Astrocyte (in vitro differentiated cells and primary cell): ENCODE results near the gene ADARB2. TPM values are rescaled to one million over a fixed set of nuclear protein-coding genes. Genes with fewer than 3 reads are reported as not detected.

Experiments
- DNase-seq: peaks from one replicate; pipeline ENCODE4 v3.0.0-alpha.2; 2010; ENCODE audit warnings: low read depth
- FAIRE-seq: peaks from 2 replicates; lab custom pipeline; 2011; peaks lifted over from hg19 to GRCh38; lab: Jason Lieb, UNC
- H2AFZ ChIP-seq: 2 replicates; pipeline ENCODE4 v1.6.0; 2012; ENCODE audit warnings: low read depth, low read length, inconsistent platforms
- H3K27ac ChIP-seq: 2 replicates; pipeline ENCODE4 v1.5.1; 2011; ENCODE audit warnings: low read depth, low read length, inconsistent platforms
- H3K27me3 ChIP-seq: 2 replicates; pipeline ENCODE4 v1.6.0; 2011; ENCODE audit warnings: low read length, inconsistent platforms; ENCODE audit not compliant: insufficient read depth
- H3K36me3 ChIP-seq: 2 replicates; pipeline ENCODE4 v1.5.1; 2011; ENCODE audit warnings: low read length, inconsistent platforms; ENCODE audit not compliant: insufficient read depth
- H3K4me1 ChIP-seq: 2 replicates; pipeline ENCODE4 v1.5.1; 2011; ENCODE audit warnings: low read length, inconsistent platforms; ENCODE audit not compliant: insufficient read depth
- H3K4me2 ChIP-seq: 2 replicates; pipeline ENCODE4 v1.6.0; 2012; ENCODE audit warnings: low read length, inconsistent platforms
- H3K4me3 ChIP-seq: 2 replicates; pipeline ENCODE4 v1.5.1; 2011; ENCODE audit warnings: low read depth, mild to moderate bottlenecking, low read length, inconsistent platforms; ENCODE audit not compliant: insufficient read depth
- H3K79me2 ChIP-seq: 2 replicates; pipeline ENCODE4 v1.6.0; 2012; ENCODE audit warnings: mild to moderate bottlenecking, low read length, inconsistent platforms; ENCODE audit not compliant: insufficient read depth
- H3K9ac ChIP-seq: 2 replicates; pipeline ENCODE4 v1.6.0; 2012; ENCODE audit warnings: mild to moderate bottlenecking, low read length, inconsistent platforms
- H3K9me3 ChIP-seq: 2 replicates; pipeline ENCODE4 v1.5.1; 2012; ENCODE audit warnings: low read depth, mild to moderate bottlenecking, low read length, inconsistent platforms; ENCODE audit not compliant: insufficient read depth
- H4K20me1 ChIP-seq: 2 replicates; pipeline ENCODE4 v1.6.0; 2012; ENCODE audit warnings: low read length, inconsistent platforms; ENCODE audit not compliant: insufficient read depth
- H3K27ac Mint-ChIP-seq: one replicate; pipeline ENCODE4 v1.8.0; 2021; ENCODE audit warnings: mild to moderate bottlenecking, mixed read lengths; ENCODE audit not compliant: unreplicated experiment
- H3K27me3 Mint-ChIP-seq: one replicate; pipeline ENCODE4 v1.8.0; 2021; ENCODE audit warnings: low read depth, mixed read lengths; ENCODE audit not compliant: unreplicated experiment
- H3K36me3 Mint-ChIP-seq: one replicate; pipeline ENCODE4 v1.8.0; 2021; ENCODE audit warnings: low read depth, mixed read lengths; ENCODE audit not compliant: unreplicated experiment
- H3K4me1 Mint-ChIP-seq: one replicate; pipeline ENCODE4 v1.8.0; 2021; ENCODE audit warnings: low read depth, mixed read lengths; ENCODE audit not compliant: unreplicated experiment
- H3K4me3 Mint-ChIP-seq: one replicate; pipeline ENCODE4 v1.8.0; 2021; ENCODE audit warnings: mild to moderate bottlenecking, moderate library complexity, mixed read lengths; ENCODE audit not compliant: unreplicated experiment
- H3K9me3 Mint-ChIP-seq: one replicate; pipeline ENCODE4 v1.8.0; 2021; ENCODE audit warnings: mild to moderate bottlenecking, mixed read lengths; ENCODE audit not compliant: unreplicated experiment
- EZH2 ChIP-seq: IDR thresholded peaks from 2 replicates; pipeline ENCODE4 v1.6.1; 2012; ENCODE audit warnings: mild to moderate bottlenecking, low read length, inconsistent platforms; ENCODE audit not compliant: insufficient read depth
- total RNA-seq: library from RNA; stranded (reverse); gene quantifications from 2 replicates; pipeline ENCODE4 v1.2.1, GENCODE V29; 2021
- TF ChIP-seq, protein P1 (sequence below): IDR thresholded peaks from 2 replicates; pipeline ENCODE4 v1.5.1; 2011; ENCODE audit warnings: low read depth, mild to moderate bottlenecking, inconsistent platforms, low read length, moderate library complexity; ENCODE audit not compliant: insufficient read depth

The ADARB2 gene
- total RNA-seq, 1 donor from 2014 or later, result 0.18 TPM

DNA sequence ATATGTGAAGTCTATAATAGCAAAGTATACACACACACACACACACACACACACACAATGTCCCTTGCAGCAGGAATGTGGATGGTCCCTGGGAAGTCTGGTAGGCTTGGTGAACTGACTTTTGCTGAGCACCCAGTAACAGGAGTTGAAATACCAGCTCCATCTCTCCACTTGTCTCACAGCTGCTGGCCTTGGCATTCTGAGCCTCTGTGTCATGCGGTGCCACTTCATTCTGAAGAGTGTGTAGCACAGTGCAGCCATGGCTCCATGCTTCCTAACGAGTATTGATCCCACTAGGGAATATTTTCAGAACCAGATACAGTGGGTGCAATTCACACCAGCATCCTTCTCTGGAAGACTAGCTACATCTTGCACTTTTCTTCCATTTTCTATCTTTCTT is 192.4 kb downstream of the ADARB2 start:
- Mint-ChIP-seq H3K27ac (no peak overlapping the region), H3K27me3 (peaks cover 24% of the 10 kb centered on the region), H3K4me3 (no peak overlapping the region), H3K36me3 (no peaks in the 10 kb centered on the region), H3K9me3 (peaks cover 12% of the 10 kb centered on the region), H3K4me1 (peaks cover under 1% of the 10 kb centered on the region)
- H3K9me3 ChIP-seq, result peaks cover 8% of the 10 kb centered on the region
- no peak for DNase-seq
- H3K27ac ChIP-seq, result no peak overlapping the region
- no peaks in the 10 kb centered on the region for H3K79me2 ChIP-seq
- no peaks in the 10 kb centered on the region for H3K36me3 ChIP-seq
- no peak for FAIRE-seq
- no peak overlapping the region for H3K4me3 ChIP-seq
- H4K20me1 ChIP-seq, result no peaks in the 10 kb centered on the region
- no peak overlapping the region for H3K4me2 ChIP-seq
- no peak overlapping the region for H3K9ac ChIP-seq
- H3K27me3 ChIP-seq, result no peaks in the 10 kb centered on the region
- H3K4me1 ChIP-seq, result no peaks in the 10 kb centered on the region
- no peak overlapping the region for H2AFZ ChIP-seq
- TF ChIP-seq, protein P1, sequence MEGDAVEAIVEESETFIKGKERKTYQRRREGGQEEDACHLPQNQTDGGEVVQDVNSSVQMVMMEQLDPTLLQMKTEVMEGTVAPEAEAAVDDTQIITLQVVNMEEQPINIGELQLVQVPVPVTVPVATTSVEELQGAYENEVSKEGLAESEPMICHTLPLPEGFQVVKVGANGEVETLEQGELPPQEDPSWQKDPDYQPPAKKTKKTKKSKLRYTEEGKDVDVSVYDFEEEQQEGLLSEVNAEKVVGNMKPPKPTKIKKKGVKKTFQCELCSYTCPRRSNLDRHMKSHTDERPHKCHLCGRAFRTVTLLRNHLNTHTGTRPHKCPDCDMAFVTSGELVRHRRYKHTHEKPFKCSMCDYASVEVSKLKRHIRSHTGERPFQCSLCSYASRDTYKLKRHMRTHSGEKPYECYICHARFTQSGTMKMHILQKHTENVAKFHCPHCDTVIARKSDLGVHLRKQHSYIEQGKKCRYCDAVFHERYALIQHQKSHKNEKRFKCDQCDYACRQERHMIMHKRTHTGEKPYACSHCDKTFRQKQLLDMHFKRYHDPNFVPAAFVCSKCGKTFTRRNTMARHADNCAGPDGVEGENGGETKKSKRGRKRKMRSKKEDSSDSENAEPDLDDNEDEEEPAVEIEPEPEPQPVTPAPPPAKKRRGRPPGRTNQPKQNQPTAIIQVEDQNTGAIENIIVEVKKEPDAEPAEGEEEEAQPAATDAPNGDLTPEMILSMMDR, result no peak
- no peak for TF ChIP-seq EZH2

DNA sequence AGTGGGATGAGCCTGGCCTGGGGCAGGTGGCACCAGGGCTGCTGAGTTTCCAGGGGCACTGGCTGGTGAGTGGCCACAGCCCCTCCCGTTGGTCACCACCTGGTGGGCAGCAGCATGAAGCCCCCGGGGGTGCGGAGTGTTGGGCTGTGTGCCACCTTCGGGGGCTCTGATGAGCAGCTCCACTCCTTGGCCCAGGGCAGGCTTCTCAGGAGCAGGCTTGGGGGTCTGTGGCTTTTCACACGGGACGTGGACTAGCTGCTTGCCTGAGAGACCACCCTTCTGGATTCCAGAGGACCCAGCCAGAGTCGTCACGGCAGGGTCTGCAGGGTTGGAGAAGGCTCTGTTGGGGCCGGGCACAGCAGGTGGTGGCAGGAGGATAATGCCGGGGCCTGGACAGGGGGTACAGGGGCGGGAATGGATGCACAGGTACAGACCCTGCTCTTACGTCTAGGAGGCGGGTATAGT is 193.1 kb downstream of the ADARB2 start:
- no peak for DNase-seq
- no peak overlapping the region for H3K4me3 ChIP-seq

DNA sequence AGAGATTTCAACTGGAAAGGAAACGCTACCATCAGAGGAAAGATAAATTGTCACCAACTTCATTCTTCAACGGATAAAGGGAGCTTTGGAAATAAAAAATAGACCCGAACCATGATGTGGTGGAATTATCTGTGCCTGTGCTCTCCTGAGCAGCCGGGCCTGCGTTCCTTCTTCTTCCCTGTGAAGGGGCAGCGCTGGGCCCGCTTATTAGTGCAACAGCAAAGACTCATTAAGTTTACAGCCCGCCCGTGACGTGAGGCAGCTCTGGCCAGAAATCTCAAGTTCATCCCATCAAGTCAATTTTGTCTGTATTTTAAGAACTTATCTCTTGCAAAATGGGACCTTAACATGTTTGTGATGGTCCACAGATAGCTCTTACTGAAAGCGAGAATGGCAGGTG is 193.7 kb downstream of the ADARB2 start:
- TF ChIP-seq, protein P1, result no peak
- no peak for TF ChIP-seq EZH2
- peaks cover 24% of the 10 kb centered on the region for H3K27me3 Mint-ChIP-seq

More for the DNA sequence above, 193.1 kb downstream of the ADARB2 start:
- no peaks in the 10 kb centered on the region for H3K27me3 ChIP-seq
- H4K20me1 ChIP-seq, result no peaks in the 10 kb centered on the region
- no peak for TF ChIP-seq EZH2
- TF ChIP-seq, protein P1, result no peak
- Mint-ChIP-seq H3K4me1 (no peaks in the 10 kb centered on the region), H3K36me3 (no peaks in the 10 kb centered on the region), H3K4me3 (no peak overlapping the region), H3K27ac (no peak overlapping the region), H3K27me3 (peaks cover 24% of the 10 kb centered on the region), H3K9me3 (peaks cover 11% of the 10 kb centered on the region)
- no peak overlapping the region for H3K27ac ChIP-seq
- H3K9ac ChIP-seq, result no peak overlapping the region
- no peaks in the 10 kb centered on the region for H3K36me3 ChIP-seq
- H3K79me2 ChIP-seq, result no peaks in the 10 kb centered on the region
- H3K4me2 ChIP-seq, result no peak overlapping the region
- H3K9me3 ChIP-seq, result peaks cover 8% of the 10 kb centered on the region
- no peaks in the 10 kb centered on the region for H3K4me1 ChIP-seq
- H2AFZ ChIP-seq, result no peak overlapping the region
- FAIRE-seq, result no peak

More for the DNA sequence above, 193.7 kb downstream of the ADARB2 start:
- no peak overlapping the region for H3K9ac ChIP-seq
- no peak overlapping the region for H3K4me2 ChIP-seq
- no peak overlapping the region for H3K4me3 ChIP-seq
- H4K20me1 ChIP-seq, result no peaks in the 10 kb centered on the region
- no peak overlapping the region for H2AFZ ChIP-seq
- DNase-seq (no peak), FAIRE-seq (no peak)
- no peaks in the 10 kb centered on the region for H3K79me2 ChIP-seq
- Mint-ChIP-seq H3K27ac (no peak overlapping the region), H3K4me3 (no peak overlapping the region), H3K4me1 (no peaks in the 10 kb centered on the region), H3K36me3 (no peaks in the 10 kb centered on the region), H3K9me3 (peaks cover 6% of the 10 kb centered on the region)
- H3K27ac ChIP-seq, result no peak overlapping the region
- H3K4me1 ChIP-seq, result no peaks in the 10 kb centered on the region
- H3K27me3 ChIP-seq, result no peaks in the 10 kb centered on the region
- H3K36me3 ChIP-seq, result no peaks in the 10 kb centered on the region
- H3K9me3 ChIP-seq, result peaks cover 7% of the 10 kb centered on the region
